Aorta (tissue), 5 donors: Measurements from ENCODE around the gene KIF5A. TPM values are rescaled to one million over a fixed set of nuclear protein-coding genes. Genes with fewer than 3 reads are reported as not detected.
A peak's percentile ranks its signal among the peaks of the same experiment; 100 is the strongest.

ENCODE experiments used
- ATAC-seq: fragments of 200-7000 bp; cut with Tn5 transposase; one replicate; pipeline ENCODE4 v1.9.1; 2022; ENCODE audit warnings: moderate library complexity; ENCODE audit not compliant: low FRiP score
- DNase-seq, 2 donors: peaks; one replicate each; pipeline ENCODE4 v3.0.0-alpha.2; 2020
- H3K27ac ChIP-seq, 2 donors: one replicate each; pipeline ENCODE4 v1.5.1; 2013; ENCODE audit warnings: low read length in 2 of 2, mild to moderate bottlenecking in 2 of 2, moderate library complexity in 2 of 2, control low read depth in 1 of 2, inconsistent platforms in 1 of 2, low read depth in 1 of 2
- H3K27me3 ChIP-seq, 2 donors: one replicate each; pipeline ENCODE4 v1.6.1; 2013; ENCODE audit warnings: control low read depth in 1 of 2, low read length in 1 of 2, mild to moderate bottlenecking in 1 of 2, moderate library complexity in 1 of 2; ENCODE audit not compliant: insufficient read depth in 2 of 2, control insufficient read depth in 1 of 2
- H3K36me3 ChIP-seq, 2 donors: one replicate each; pipeline ENCODE4 v1.6.1; 2013; ENCODE audit warnings: control low read depth in 1 of 2, low read length in 1 of 2, mild to moderate bottlenecking in 1 of 2; ENCODE audit not compliant: insufficient read depth in 2 of 2, control insufficient read depth in 1 of 2
- H3K4me1 ChIP-seq, 2 donors: one replicate each; pipeline ENCODE4 v1.6.1; 2013; ENCODE audit warnings: low read length in 2 of 2, control low read depth in 1 of 2, mild to moderate bottlenecking in 1 of 2, moderate library complexity in 1 of 2; ENCODE audit not compliant: insufficient read depth in 2 of 2, control insufficient read depth in 1 of 2
- H3K4me3 ChIP-seq, 2 donors: one replicate each; pipeline ENCODE4 v1.5.1; 2013; ENCODE audit warnings: low read length in 2 of 2, control low read depth in 1 of 2, mild to moderate bottlenecking in 1 of 2
- H3K9me3 ChIP-seq: one replicate; pipeline ENCODE4 v1.6.1; 2013; ENCODE audit warnings: mild to moderate bottlenecking, low read length; ENCODE audit not compliant: control insufficient read depth
- WGBS, 2 donors: extraction: QIAGEN DNeasy Blood & Tissue Kit; methylation state at CpG; one replicate each; pipeline ENCODE4 v1.1.7; 2013; 5-methylcytosine and 5-hydroxymethylcytosine counted together
- intact Hi-C, 2 donors: fragments of 100-400 bp; cut with DNase I; formaldehyde crosslinking; loops; one replicate each; pipeline versions ENCODE4 v1.14.2 to v1.15.0; 2022
- polyA plus RNA-seq, 2 donors: library from polyadenylated mRNA; stranded (reverse); fragments of 200-250 nt; gene quantifications; one replicate each; pipeline ENCODE4 v1.2.3, GENCODE V29; 2013
- total RNA-seq, 2 donors: library from RNA; stranded (reverse); fragmentation: NEBNext Ultra II Directional; extraction: Animal tissue kit (Norgen Biotek cat#: 25700); gene quantifications; one replicate each; pipeline ENCODE4 v1.2.1, GENCODE V29; 2021
- donor health status: healthy with polysubstance abuse.
- donor health status: Bipolar disorder and iron deficiency.
- donor health status: DM: no; HTN: no; CAD: no.
- donor health status: DM: no; HTN: no; CAD: no.
- donor health status: DM: yes; HTN: yes; CAD: no.

KIF5A gene
- total and polyA plus RNA-seq, 4 donors = 0.75 to 3.5 (median 1.1) TPM

- no peak for ATAC-seq
- Histone ChIP-seq H3K9me3 (no peaks in the 10 kb centered on the region), H3K27ac (no peak overlapping the region), H3K4me3 (no peak overlapping the region), H3K36me3 (no peaks in the 10 kb centered on the region), H3K27me3 (no peaks in the 10 kb centered on the region), H3K4me1 (no peaks in the 10 kb centered on the region)
- no peak for DNase-seq
- intact Hi-C loops = no loop called here
- 96 to 98% methylated on average over 2 of the region's 2 CpGs for WGBS, 2 donors
These were observed 1.9 kb upstream of the KIF5A start for GRCh38 chr12:57548013-57548315.

GRCh38 chr12:57548488-57548887, 1.4 kb upstream of the KIF5A start:
- intact Hi-C loops = no loop called here
- no peak for DNase-seq
- 72 to 74% methylated on average over 2 of the region's 2 CpGs for WGBS, 2 donors
- Histone ChIP-seq H3K36me3 (no peaks in the 10 kb centered on the region), H3K27me3 (no peaks in the 10 kb centered on the region), H3K27ac (no peak overlapping the region), H3K4me3 (no peak overlapping the region), H3K9me3 (no peaks in the 10 kb centered on the region), H3K4me1 (no peaks in the 10 kb centered on the region)
- ATAC-seq = no peak

- Histone ChIP-seq H3K4me1 (no peaks in the 10 kb centered on the region), H3K9me3 (no peaks in the 10 kb centered on the region), H3K36me3 (no peaks in the 10 kb centered on the region), H3K27me3 (no peaks in the 10 kb centered on the region), H3K27ac (no peak overlapping the region), H3K4me3 (peak overlapping the region; percentile 21 to 70)
- ATAC-seq (no peak), DNase-seq (no peak)
- WGBS, 2 donors = 33 to 37% methylated on average over 13 of the region's 13 CpGs
- intact Hi-C loops = no loop called here
These were observed 488 bp upstream of the KIF5A start for GRCh38 chr12:57549203-57549908.

- no peak for ATAC-seq
- H3K4me3 ChIP-seq = no peak overlapping the region
These were observed 1.1 kb downstream of the KIF5A start for GRCh38 chr12:57550641-57551549.

GRCh38 chr12:57551637-57552305, 1.9 kb downstream of the KIF5A start:
- no peak overlapping the region for H3K27ac ChIP-seq
- H3K4me3 ChIP-seq = no peak overlapping the region
- H3K4me1 ChIP-seq = no peaks in the 10 kb centered on the region
- H3K27me3 ChIP-seq = no peaks in the 10 kb centered on the region
- H3K36me3 ChIP-seq = no peaks in the 10 kb centered on the region
- WGBS, 2 donors = 82 to 86% methylated on average over 3 of the region's 3 CpGs
- no peak for ATAC-seq
- H3K9me3 ChIP-seq = no peaks in the 10 kb centered on the region
- intact Hi-C loops = no loop called here
- DNase-seq = no peak

More at GRCh38 chr12:57550641-57551549, 1.1 kb downstream of the KIF5A start:
- Histone ChIP-seq H3K9me3 (no peaks in the 10 kb centered on the region), H3K27me3 (no peaks in the 10 kb centered on the region), H3K27ac (no peak overlapping the region), H3K4me1 (no peaks in the 10 kb centered on the region), H3K36me3 (no peaks in the 10 kb centered on the region)
- no peak for DNase-seq
- WGBS, 2 donors = 72 to 76% methylated on average over 7 of the region's 7 CpGs
- intact Hi-C loops = no loop called here

GRCh38 chr12:57552306-57552651, 2.4 kb downstream of the KIF5A start:
- DNase-seq = no peak
- H3K9me3 ChIP-seq = no peaks in the 10 kb centered on the region
- WGBS, 2 donors = 90 to 92% methylated on average over 2 of the region's 2 CpGs
- H3K27ac ChIP-seq = no peak overlapping the region
- no peaks in the 10 kb centered on the region for H3K4me1 ChIP-seq
- no peaks in the 10 kb centered on the region for H3K27me3 ChIP-seq
- H3K4me3 ChIP-seq = no peak overlapping the region
- no peak for ATAC-seq
- H3K36me3 ChIP-seq = no peaks in the 10 kb centered on the region
- intact Hi-C loops = no loop called here

- Histone ChIP-seq H3K27ac (no peak overlapping the region), H3K4me1 (no peaks in the 10 kb centered on the region), H3K4me3 (no peak overlapping the region), H3K9me3 (no peaks in the 10 kb centered on the region), H3K27me3 (no peaks in the 10 kb centered on the region), H3K36me3 (no peaks in the 10 kb centered on the region)
- DNase-seq = no peak
- no peak for ATAC-seq
- intact Hi-C loops = no loop called here
- 54 to 59% methylated on average over 6 of the region's 6 CpGs for WGBS, 2 donors
These were observed 3.0 kb downstream of the KIF5A start for GRCh38 chr12:57552835-57553313.

GRCh38 chr12:57553343-57554202, 3.7 kb downstream of the KIF5A start:
- H3K27ac ChIP-seq = no peak overlapping the region
- no peaks in the 10 kb centered on the region for H3K27me3 ChIP-seq
- no peaks in the 10 kb centered on the region for H3K36me3 ChIP-seq
- ATAC-seq (no peak), DNase-seq (no peak)
- H3K9me3 ChIP-seq = no peaks in the 10 kb centered on the region
- no peak overlapping the region for H3K4me3 ChIP-seq
- no peaks in the 10 kb centered on the region for H3K4me1 ChIP-seq
- intact Hi-C loops = no loop called here
- 53 to 55% methylated on average over 7 of the region's 7 CpGs for WGBS, 2 donors
